Kidney (tissue), 14 donors: ENCODE data around the gene SPINK5. TPM values are rescaled to one million over a fixed set of nuclear protein-coding genes. Genes with fewer than 3 reads are reported as not detected.

Experiments used
- DNase-seq, 5 donors: peaks; one replicate each; pipeline ENCODE4 v3.0.0-alpha.2; 2013 to 2020
- FAIRE-seq: peaks from 2 replicates; lab custom pipeline; 2012; peaks lifted over from hg19 to GRCh38; lab: Jason Lieb, UNC
- H3K27ac ChIP-seq, 2 donors: one replicate each; pipeline ENCODE4 v1.7.0; 2013; ENCODE audit warnings: low read depth in 2 of 2, low read length in 2 of 2, inconsistent platforms in 1 of 2
- H3K27me3 ChIP-seq: one replicate; pipeline ENCODE4 v1.7.1; 2013; ENCODE audit warnings: low read length, inconsistent platforms; ENCODE audit not compliant: control insufficient read depth, insufficient read depth
- H3K36me3 ChIP-seq, 3 donors: one replicate each; pipeline versions ENCODE4 v1.7.0 to v1.7.1; 2013; ENCODE audit warnings: low read length in 3 of 3, control low read depth in 1 of 3, inconsistent platforms in 1 of 3; ENCODE audit not compliant: insufficient read depth in 3 of 3, control insufficient read depth in 2 of 3
- H3K4me1 ChIP-seq, 3 donors: one replicate each; pipeline versions ENCODE4 v1.7.0 to v1.7.1; 2013; ENCODE audit warnings: low read length in 3 of 3, inconsistent platforms in 1 of 3, low read depth in 1 of 3; ENCODE audit not compliant: control insufficient read depth in 2 of 3, insufficient read depth in 2 of 3
- H3K4me3 ChIP-seq, 3 donors: one replicate each; pipeline versions ENCODE4 v1.7.0 to v1.8.1; 2013; ENCODE audit warnings: low read length in 3 of 3, control low read depth in 1 of 3, inconsistent platforms in 1 of 3
- H3K9ac ChIP-seq, 3 donors: one replicate each; pipeline versions ENCODE4 v1.7.0 to v1.7.1; 2013; ENCODE audit warnings: low read length in 3 of 3, control low read depth in 1 of 3, inconsistent platforms in 1 of 3
- H3K9me3 ChIP-seq, 3 donors: one replicate each; pipeline versions ENCODE4 v1.7.0 to v1.7.1; 2013; ENCODE audit warnings: low read length in 3 of 3, control low read depth in 1 of 3, inconsistent platforms in 1 of 3; ENCODE audit not compliant: control insufficient read depth in 2 of 3, insufficient read depth in 1 of 3
- intact Hi-C: fragments of 100-400 bp; cut with DNase I; formaldehyde crosslinking; loops from one replicate; pipeline ENCODE4 v1.11.1; 2022
- polyA plus RNA-seq: library from polyadenylated mRNA; stranded (reverse); fragments of 350-450 nt; fragmentation: Illumina TruSeq; extraction: RNeasy Lipid Tissue Mini Kit (QIAGEN cat#74804); gene quantifications from one replicate; pipeline ENCODE4 v1.2.3, GENCODE V29; 2014; ENCODE audit warnings: low read depth, low replicate concordance; ENCODE audit not compliant: insufficient read depth
- total RNA-seq: library from RNA; stranded (reverse); fragmentation: NEBNext Ultra II Directional; extraction: Animal tissue kit (Norgen Biotek cat#: 25700); gene quantifications from one replicate; pipeline ENCODE4 v1.2.1, GENCODE V29; 2021
- TF ChIP-seq, protein P1 (sequence below): IDR thresholded peaks from 3 replicates; pipeline ENCODE4 v1.5.1; 2012; ENCODE audit warnings: mild to moderate bottlenecking, moderate library complexity, borderline replicate concordance; ENCODE audit not compliant: insufficient read depth; ENCODE audit errors: extremely low read depth
- donor health status: control.
- donor health status: control.
- donor health status: control.
- donor health status: control.
- donor health status: control.
- donor health status: DM: yes; HTN: yes; CAD: no.
- donor health status: Normal renal cell carcinoma (clear cell type).

Gene SPINK5
- total and polyA plus RNA-seq, 2 donors from 2014 or later: 0.32 to 0.91 TPM

DNA sequence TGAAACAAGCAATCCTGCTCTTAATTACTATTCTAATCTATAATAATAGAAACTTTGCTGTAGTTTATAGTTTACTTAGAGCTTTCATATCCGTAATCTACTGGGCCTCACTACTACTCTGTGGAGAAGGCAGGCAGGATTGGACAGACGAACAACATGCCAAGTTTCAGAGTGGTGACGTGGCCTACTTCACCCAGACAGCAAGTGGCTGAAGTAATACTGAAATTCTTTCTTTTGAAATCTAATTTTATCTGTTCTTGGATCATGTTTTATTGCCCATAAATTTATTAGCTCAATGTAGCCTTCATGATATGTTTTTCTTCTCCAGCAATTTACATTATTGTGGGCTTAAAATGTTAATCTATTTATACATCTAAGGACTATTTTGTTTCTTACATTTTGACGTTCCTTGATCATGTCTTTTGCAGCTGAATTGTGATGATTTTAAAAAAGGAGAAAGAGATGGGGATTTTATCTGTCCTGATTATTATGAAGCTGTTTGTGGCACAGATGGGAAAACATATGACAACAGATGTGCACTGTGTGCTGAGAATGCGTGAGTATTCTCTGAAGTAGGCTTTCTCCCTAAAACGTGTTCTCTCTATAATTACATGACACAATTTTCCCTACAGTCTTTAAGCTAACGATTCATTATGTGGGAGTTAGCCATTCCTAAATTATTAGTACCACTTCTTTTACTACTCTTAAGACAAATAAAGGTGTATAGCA lies 22.4 kb downstream of the SPINK5 start:
- no peak overlapping the region for H3K9ac ChIP-seq

DNA sequence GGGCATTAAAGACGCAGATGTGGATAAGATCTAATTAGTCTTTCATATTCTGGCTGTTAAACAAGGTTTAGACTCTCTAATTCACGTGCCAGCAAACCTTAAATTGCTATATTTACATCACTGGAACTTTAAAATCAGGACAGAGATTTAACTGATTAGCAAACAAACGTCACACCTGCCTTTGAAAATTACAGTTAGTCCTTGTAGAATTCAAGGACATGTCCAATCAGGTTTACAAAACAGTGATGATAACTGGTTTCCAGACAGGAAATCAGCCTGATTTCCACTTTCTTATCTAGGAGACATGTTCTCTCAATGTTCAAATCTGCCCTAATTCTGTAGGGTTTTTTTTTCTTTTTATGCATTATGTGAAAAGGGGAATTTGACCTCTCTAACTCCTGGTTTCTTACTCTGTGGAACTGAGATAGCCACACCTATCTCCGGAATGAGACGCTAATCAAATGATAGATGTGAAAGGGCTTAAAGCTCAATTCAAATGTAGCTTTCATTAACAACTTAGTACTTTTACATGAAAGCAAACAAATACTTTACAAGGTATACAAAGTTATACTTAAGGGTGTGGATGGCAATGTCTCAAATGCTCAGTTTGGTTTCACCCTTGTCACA lies 26.5 kb downstream of the SPINK5 start:
- no peak overlapping the region for H3K4me3 ChIP-seq
- intact Hi-C loops: no loop called here
- no peaks in the 10 kb centered on the region for H3K4me1 ChIP-seq
- no peaks in the 10 kb centered on the region for H3K27me3 ChIP-seq
- DNase-seq (no peak), FAIRE-seq (no peak)
- H3K9me3 ChIP-seq: no peaks in the 10 kb centered on the region
- no peak overlapping the region for H3K9ac ChIP-seq
- H3K36me3 ChIP-seq: no peaks in the 10 kb centered on the region
- TF ChIP-seq, protein P1, sequence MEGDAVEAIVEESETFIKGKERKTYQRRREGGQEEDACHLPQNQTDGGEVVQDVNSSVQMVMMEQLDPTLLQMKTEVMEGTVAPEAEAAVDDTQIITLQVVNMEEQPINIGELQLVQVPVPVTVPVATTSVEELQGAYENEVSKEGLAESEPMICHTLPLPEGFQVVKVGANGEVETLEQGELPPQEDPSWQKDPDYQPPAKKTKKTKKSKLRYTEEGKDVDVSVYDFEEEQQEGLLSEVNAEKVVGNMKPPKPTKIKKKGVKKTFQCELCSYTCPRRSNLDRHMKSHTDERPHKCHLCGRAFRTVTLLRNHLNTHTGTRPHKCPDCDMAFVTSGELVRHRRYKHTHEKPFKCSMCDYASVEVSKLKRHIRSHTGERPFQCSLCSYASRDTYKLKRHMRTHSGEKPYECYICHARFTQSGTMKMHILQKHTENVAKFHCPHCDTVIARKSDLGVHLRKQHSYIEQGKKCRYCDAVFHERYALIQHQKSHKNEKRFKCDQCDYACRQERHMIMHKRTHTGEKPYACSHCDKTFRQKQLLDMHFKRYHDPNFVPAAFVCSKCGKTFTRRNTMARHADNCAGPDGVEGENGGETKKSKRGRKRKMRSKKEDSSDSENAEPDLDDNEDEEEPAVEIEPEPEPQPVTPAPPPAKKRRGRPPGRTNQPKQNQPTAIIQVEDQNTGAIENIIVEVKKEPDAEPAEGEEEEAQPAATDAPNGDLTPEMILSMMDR: no peak
- H3K27ac ChIP-seq: no peak overlapping the region

More for the DNA sequence above, 22.4 kb downstream of the SPINK5 start:
- H3K36me3 ChIP-seq: no peaks in the 10 kb centered on the region
- no peaks in the 10 kb centered on the region for H3K27me3 ChIP-seq
- no peak overlapping the region for H3K4me3 ChIP-seq
- intact Hi-C loops: no loop called here
- H3K9me3 ChIP-seq: no peaks in the 10 kb centered on the region
- H3K27ac ChIP-seq: no peak overlapping the region
- TF ChIP-seq, protein P1: no peak
- H3K4me1 ChIP-seq: no peaks in the 10 kb centered on the region
- DNase-seq (no peak), FAIRE-seq (no peak)

DNA sequence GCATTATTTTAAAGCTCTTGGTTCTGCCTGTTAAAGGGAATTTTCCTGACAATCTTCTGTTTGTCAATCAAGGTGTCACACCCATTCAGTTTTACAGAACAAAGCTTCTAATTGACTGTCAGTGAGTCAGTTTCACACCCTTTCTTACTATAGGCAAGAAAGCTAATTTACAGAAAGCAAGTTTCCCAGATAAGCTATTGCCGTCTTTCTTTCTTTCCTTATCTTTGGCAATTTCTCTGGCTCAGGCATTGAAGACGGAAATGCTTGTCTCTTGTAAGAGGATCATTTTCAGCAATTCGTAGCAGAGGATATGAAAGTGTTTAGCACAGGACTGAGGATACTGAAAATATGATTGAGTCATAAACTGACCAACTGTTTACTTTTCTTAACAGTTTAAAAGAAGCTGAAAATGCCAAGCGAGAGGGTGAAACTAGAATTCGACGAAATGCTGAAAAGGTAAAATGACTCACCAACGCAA lies 27.0 kb downstream of the SPINK5 start:
- H3K36me3 ChIP-seq: no peaks in the 10 kb centered on the region
- intact Hi-C loops: no loop called here

More for the DNA sequence above, 27.0 kb downstream of the SPINK5 start:
- TF ChIP-seq, protein P1: no peak
- Histone ChIP-seq H3K4me1 (no peaks in the 10 kb centered on the region), H3K27me3 (no peaks in the 10 kb centered on the region), H3K27ac (no peak overlapping the region), H3K9me3 (no peaks in the 10 kb centered on the region), H3K9ac (no peak overlapping the region), H3K4me3 (no peak overlapping the region)
- no peak for DNase-seq
- FAIRE-seq: no peak
